ENCODE data around the gene MST1.
"Not testable (repeated sequence)": the region's sequence is repeated elsewhere in the genome, so short reads cannot be mapped to it uniquely, and the experiment has no call there.

GRCh38 chr3:49686346-49686745 lies 2.9 kb downstream of the MST1 start:
- TF ChIP-seq, protein P1, sequence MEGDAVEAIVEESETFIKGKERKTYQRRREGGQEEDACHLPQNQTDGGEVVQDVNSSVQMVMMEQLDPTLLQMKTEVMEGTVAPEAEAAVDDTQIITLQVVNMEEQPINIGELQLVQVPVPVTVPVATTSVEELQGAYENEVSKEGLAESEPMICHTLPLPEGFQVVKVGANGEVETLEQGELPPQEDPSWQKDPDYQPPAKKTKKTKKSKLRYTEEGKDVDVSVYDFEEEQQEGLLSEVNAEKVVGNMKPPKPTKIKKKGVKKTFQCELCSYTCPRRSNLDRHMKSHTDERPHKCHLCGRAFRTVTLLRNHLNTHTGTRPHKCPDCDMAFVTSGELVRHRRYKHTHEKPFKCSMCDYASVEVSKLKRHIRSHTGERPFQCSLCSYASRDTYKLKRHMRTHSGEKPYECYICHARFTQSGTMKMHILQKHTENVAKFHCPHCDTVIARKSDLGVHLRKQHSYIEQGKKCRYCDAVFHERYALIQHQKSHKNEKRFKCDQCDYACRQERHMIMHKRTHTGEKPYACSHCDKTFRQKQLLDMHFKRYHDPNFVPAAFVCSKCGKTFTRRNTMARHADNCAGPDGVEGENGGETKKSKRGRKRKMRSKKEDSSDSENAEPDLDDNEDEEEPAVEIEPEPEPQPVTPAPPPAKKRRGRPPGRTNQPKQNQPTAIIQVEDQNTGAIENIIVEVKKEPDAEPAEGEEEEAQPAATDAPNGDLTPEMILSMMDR (IDR thresholded peaks at IDR 0.05 in 4 of 5, conservative IDR thresholded peaks at IDR 0.05 in 1 of 5) = not testable (repeated sequence)
- not testable (repeated sequence) for TF ChIP-seq POLR2A (IDR thresholded peaks at IDR 0.05)

All from gastrocnemius medialis (tissue), 4 donors.